Lung (tissue), 12 donors: ENCODE results near the gene ASAP2. TPM values are rescaled to one million over a fixed set of nuclear protein-coding genes. Genes with fewer than 3 reads are reported as not detected.

Source experiments
- ATAC-seq: fragments of 200-7000 bp; cut with Tn5 transposase; one replicate; pipeline ENCODE4 v1.9.1; 2020; ENCODE audit warnings: moderate number of reproducible peaks; ENCODE audit not compliant: insufficient read depth, low FRiP score
- DNase-seq, 3 donors: peaks; one replicate each; pipeline ENCODE4 v3.0.0-alpha.2; 2013 to 2017
- H3K27ac ChIP-seq, 2 donors: one replicate each; pipeline ENCODE4 v1.5.1; 2013; ENCODE audit warnings: mild to moderate bottlenecking in 2 of 2, moderate library complexity in 2 of 2, control low read depth in 1 of 2, inconsistent platforms in 1 of 2, low read depth in 1 of 2, low read length in 1 of 2
- H3K27me3 ChIP-seq, 3 donors: one replicate each; pipeline ENCODE4 v1.5.1; 2013; ENCODE audit warnings: low read length in 2 of 3; ENCODE audit not compliant: control insufficient read depth in 3 of 3, insufficient read depth in 3 of 3
- H3K36me3 ChIP-seq, 4 donors: one replicate each; pipeline ENCODE4 v1.5.1; 2013; ENCODE audit warnings: low read length in 4 of 4, mild to moderate bottlenecking in 1 of 4, moderate library complexity in 1 of 4; ENCODE audit not compliant: control insufficient read depth in 4 of 4, insufficient read depth in 4 of 4
- H3K4me1 ChIP-seq, 5 donors: one replicate each; pipeline ENCODE4 v1.5.1; 2013; ENCODE audit warnings: low read length in 5 of 5, mild to moderate bottlenecking in 2 of 5, moderate library complexity in 1 of 5; ENCODE audit not compliant: control insufficient read depth in 5 of 5, insufficient read depth in 5 of 5
- H3K4me3 ChIP-seq: one replicate; pipeline ENCODE4 v1.5.1; 2013; ENCODE audit warnings: mild to moderate bottlenecking, control low read depth, moderate library complexity
- H3K9ac ChIP-seq, 2 donors: one replicate each; pipeline ENCODE4 v1.5.1; 2013; ENCODE audit warnings: low read length in 2 of 2, control low read depth in 1 of 2; ENCODE audit not compliant: insufficient read depth in 1 of 2
- H3K9me3 ChIP-seq, 4 donors: one replicate each; pipeline ENCODE4 v1.5.1; 2013; ENCODE audit warnings: low read length in 3 of 4, mild to moderate bottlenecking in 1 of 4, moderate library complexity in 1 of 4; ENCODE audit not compliant: control insufficient read depth in 4 of 4, insufficient read depth in 3 of 4
- WGBS, 2 donors: extraction: QIAGEN DNeasy Blood & Tissue Kit; methylation state at CpG; one replicate each; pipeline ENCODE4 v1.1.7; 2013; 5-methylcytosine and 5-hydroxymethylcytosine counted together
- polyA plus RNA-seq, 2 donors: library from polyadenylated mRNA; stranded (reverse); fragments of 200-250 nt; gene quantifications; one replicate each; pipeline ENCODE4 v1.2.1, GENCODE V29; 2013
- total RNA-seq, 2 donors: library from RNA; depleted of rRNA in 1 of 2; stranded (reverse); fragments of >200 nt in 1 of 2; gene quantifications; one replicate each; pipeline ENCODE4 v1.2.1, GENCODE V29; 2014 to 2021
- TF ChIP-seq, protein P1 (sequence below): IDR thresholded peaks from 2 replicates; pipeline ENCODE4 v1.5.1; 2012; ENCODE audit warnings: mild to moderate bottlenecking; ENCODE audit errors: control extremely low read depth, extremely low read depth
- donor health status: control.
- donor health status: control.
- donor health status: Bipolar disorder and iron deficiency.
- donor health status: healthy.
- donor health status: DM: yes; HTN: yes; CAD: no.

ASAP2 gene
- total and polyA plus RNA-seq, 4 donors = 7.4 to 30.9 (median 17.0) TPM

DNA sequence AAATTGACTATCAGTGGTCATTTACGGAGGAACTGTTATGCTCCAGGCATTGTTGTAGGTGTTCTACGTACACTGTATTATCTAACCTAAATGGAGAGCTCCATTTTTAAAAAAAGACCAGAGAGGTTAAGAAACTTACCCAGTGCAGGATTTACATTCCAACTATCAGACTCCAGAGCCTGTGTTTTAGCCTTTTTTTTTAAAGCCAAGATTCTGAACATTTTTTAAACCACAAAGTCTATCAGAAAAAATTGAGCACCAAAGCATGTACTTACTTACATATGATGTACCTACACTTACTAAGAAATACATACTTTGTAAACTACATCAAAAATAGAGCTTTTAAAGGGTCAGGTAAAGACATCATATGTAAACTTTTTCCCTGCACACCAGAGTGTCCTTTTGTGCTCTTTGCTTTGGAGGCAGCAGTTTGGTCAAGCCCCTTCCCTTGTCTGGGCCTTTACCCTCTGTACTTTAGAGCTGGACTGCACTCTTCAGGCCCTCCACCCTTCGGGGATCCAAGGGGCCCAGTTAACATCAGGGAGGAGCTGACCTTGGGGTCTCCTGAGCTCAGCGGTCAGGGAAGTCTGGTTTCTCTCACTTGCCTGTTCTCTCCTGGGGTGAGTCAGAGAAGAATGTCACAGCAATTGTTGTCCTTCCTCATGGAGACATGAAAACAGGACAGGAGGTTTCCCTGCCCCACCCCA is 158.3 kb downstream of the ASAP2 start:
- peaks cover 0 to 23% (median 13%) of the 10 kb centered on the region in 4 donors for H3K36me3 ChIP-seq
- no peak for ATAC-seq
- H3K9ac ChIP-seq = no peak overlapping the region
- no peak for DNase-seq
- H3K27ac ChIP-seq = no peak overlapping the region
- TF ChIP-seq, protein P1, sequence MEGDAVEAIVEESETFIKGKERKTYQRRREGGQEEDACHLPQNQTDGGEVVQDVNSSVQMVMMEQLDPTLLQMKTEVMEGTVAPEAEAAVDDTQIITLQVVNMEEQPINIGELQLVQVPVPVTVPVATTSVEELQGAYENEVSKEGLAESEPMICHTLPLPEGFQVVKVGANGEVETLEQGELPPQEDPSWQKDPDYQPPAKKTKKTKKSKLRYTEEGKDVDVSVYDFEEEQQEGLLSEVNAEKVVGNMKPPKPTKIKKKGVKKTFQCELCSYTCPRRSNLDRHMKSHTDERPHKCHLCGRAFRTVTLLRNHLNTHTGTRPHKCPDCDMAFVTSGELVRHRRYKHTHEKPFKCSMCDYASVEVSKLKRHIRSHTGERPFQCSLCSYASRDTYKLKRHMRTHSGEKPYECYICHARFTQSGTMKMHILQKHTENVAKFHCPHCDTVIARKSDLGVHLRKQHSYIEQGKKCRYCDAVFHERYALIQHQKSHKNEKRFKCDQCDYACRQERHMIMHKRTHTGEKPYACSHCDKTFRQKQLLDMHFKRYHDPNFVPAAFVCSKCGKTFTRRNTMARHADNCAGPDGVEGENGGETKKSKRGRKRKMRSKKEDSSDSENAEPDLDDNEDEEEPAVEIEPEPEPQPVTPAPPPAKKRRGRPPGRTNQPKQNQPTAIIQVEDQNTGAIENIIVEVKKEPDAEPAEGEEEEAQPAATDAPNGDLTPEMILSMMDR = no peak
- H3K27me3 ChIP-seq = no peaks in the 10 kb centered on the region
- 69 to 92% methylated on average over 4 of the region's 4 CpGs for WGBS, 2 donors
- H3K4me1 ChIP-seq = peaks cover 0 to 3% (median 0%) of the 10 kb centered on the region in 5 donors
- no peaks in the 10 kb centered on the region for H3K9me3 ChIP-seq
- no peak overlapping the region for H3K4me3 ChIP-seq

- Histone ChIP-seq H3K4me1 (peaks cover 0 to 3% (median under 1%) of the 10 kb centered on the region in 5 donors), H3K9me3 (no peaks in the 10 kb centered on the region), H3K9ac (no peak overlapping the region), H3K4me3 (no peak overlapping the region), H3K27me3 (no peaks in the 10 kb centered on the region), H3K27ac (no peak overlapping the region), H3K36me3 (peaks cover 0 to 18% (median 14%) of the 10 kb centered on the region in 4 donors)
- DNase-seq (no peak), ATAC-seq (no peak)
- WGBS, 2 donors = 88 to 90% methylated on average over 8 of the region's 8 CpGs
- TF ChIP-seq, protein P1 = no peak
Observed at GRCh38 chr2:9365498-9366019, 158.9 kb downstream of the ASAP2 start.

DNA sequence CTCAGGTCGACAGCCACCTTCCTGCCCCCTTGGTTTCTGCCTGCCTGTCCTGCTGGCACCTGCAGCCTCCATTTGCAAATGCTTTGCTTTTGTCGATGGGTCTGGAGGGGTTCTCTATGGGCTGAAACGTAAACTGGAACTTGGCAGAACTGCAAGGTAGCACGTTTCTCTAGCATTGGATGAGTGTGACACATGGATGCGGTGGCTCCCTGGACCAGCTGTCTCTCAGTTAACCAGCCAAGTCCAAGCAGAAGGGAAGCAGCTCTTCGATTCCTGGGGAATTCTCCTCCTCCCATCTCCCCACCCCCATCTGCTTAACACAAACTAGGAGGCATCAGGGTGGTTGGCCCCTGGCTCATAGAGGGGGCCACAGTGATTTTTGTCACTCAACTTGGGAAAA is 159.4 kb downstream of the ASAP2 start:
- peaks cover 0 to 18% (median 14%) of the 10 kb centered on the region in 4 donors for H3K36me3 ChIP-seq
- DNase-seq = no peak
- H3K27ac ChIP-seq = no peak overlapping the region
- peaks cover 0 to 5% (median 3%) of the 10 kb centered on the region in 5 donors for H3K4me1 ChIP-seq
- TF ChIP-seq, protein P1 = no peak
- H3K4me3 ChIP-seq = no peak overlapping the region
- no peak overlapping the region for H3K9ac ChIP-seq
- ATAC-seq = no peak
- no peaks in the 10 kb centered on the region for H3K27me3 ChIP-seq
- WGBS, 2 donors = 88 to 91% methylated on average over 6 of the region's 6 CpGs
- no peaks in the 10 kb centered on the region for H3K9me3 ChIP-seq
